Transverse colon (tissue), 4 donors: Measurements from ENCODE around the gene VAT1. TPM values are rescaled to one million over a fixed set of nuclear protein-coding genes. Genes with fewer than 3 reads are reported as not detected.
"Not testable (repeated sequence)": the region's sequence is repeated elsewhere in the genome, so short reads cannot be mapped to it uniquely, and the experiment has no call there.

Experiments
- DNase-seq: peaks from one replicate; pipeline ENCODE4 v3.0.0-alpha.2; 2019
- H3K27ac ChIP-seq, 4 donors: fragments of 200-600 bp; sonication (generic); 2 replicates each; pipeline ENCODE4 v1.5.1; 2016 to 2018; ENCODE audit warnings: inconsistent platforms in 4 of 4
- H3K27me3 ChIP-seq: fragments of 200-600 bp; sonication (generic); 2 replicates; pipeline ENCODE4 v1.5.1; 2017; ENCODE audit warnings: inconsistent platforms
- H3K36me3 ChIP-seq, 4 donors: fragments of 200-600 bp; sonication (generic); 2 replicates each; pipeline ENCODE4 v1.5.1; 2017 to 2019; ENCODE audit warnings: inconsistent platforms in 4 of 4
- H3K4me1 ChIP-seq, 4 donors: fragments of 200-600 bp; sonication (generic); 2 replicates each; pipeline ENCODE4 v1.5.1; 2017 to 2020; ENCODE audit warnings: inconsistent platforms in 4 of 4
- H3K4me3 ChIP-seq, 4 donors: fragments of 200-600 bp; sonication (generic); 1 replicate in 1 of 4; 2 replicates in 3 of 4; pipeline versions ENCODE4 v1.5.1 to v1.6.1; 2017 to 2019; ENCODE audit warnings: inconsistent platforms in 4 of 4
- H3K9me3 ChIP-seq, 2 donors: fragments of 200-600 bp; sonication (generic); 2 replicates each; pipeline ENCODE4 v1.5.1; 2017 to 2019; ENCODE audit warnings: inconsistent platforms in 2 of 2
- CTCF ChIP-seq, 5 experiments: fragments of 200-600 bp in 3 of 5; fragments of 450-650 bp in 2 of 5; sonication (generic) in 3 of 5; IDR thresholded peaks; 1 replicate in 2 of 5; 2 replicates in 3 of 5; pipeline ENCODE4 v1.5.1; 2016 to 2017; ENCODE audit warnings: antibody characterized with exemption in 5 of 5, inconsistent platforms in 3 of 5, mild to moderate bottlenecking in 2 of 5, moderate library complexity in 1 of 5
- EP300 ChIP-seq: sonication (generic); formaldehyde crosslinking; IDR thresholded peaks from one replicate; pipeline ENCODE4 v1.6.1; 2017; ENCODE audit warnings: antibody characterized with exemption, low read depth
- POLR2A ChIP-seq: fragments of 450-650 bp; IDR thresholded peaks from one replicate; pipeline ENCODE4 v1.6.1; 2016; ENCODE audit warnings: antibody characterized with exemption, mild to moderate bottlenecking, moderate library complexity
- POLR2AphosphoS5 ChIP-seq, 3 donors: sonication (generic); formaldehyde crosslinking; IDR thresholded peaks; one replicate each; pipeline ENCODE4 v1.6.1; 2016; ENCODE audit warnings: antibody characterized with exemption in 3 of 3
- WGBS, 2 donors: methylation state at CpG; one replicate each; pipeline ENCODE4 v1.1.5; 2018; ENCODE audit warnings: low coverage in 1 of 2; 5-methylcytosine and 5-hydroxymethylcytosine counted together
- in situ Hi-C, 4 donors: fragments of 200-750 bp; cut with MboI; loops; one replicate each; pipeline versions ENCODE4 v1.15.0 to v1.15.1; 2017; ENCODE audit warnings: low sequenced_read_pairs in 3 of 4, low pct_ligation_motif_present in 1 of 4, low pct_unique_long_range_greater_than_20kb in 1 of 4
- intact Hi-C: fragments of 100-400 bp; cut with DNase I; formaldehyde crosslinking; loops from one replicate; pipeline ENCODE4 v1.15.1; 2023; ENCODE audit warnings: low total_unique reads
- total RNA-seq, 4 donors: library from RNA; depleted of rRNA; stranded (reverse); fragments of >200 nt; gene quantifications; one replicate each; pipeline ENCODE4 v1.1.0, GENCODE V29; 2016

The VAT1 gene
- total RNA-seq, 4 donors from 2014 or later = 26.2 to 94.1 (median 65.7) TPM

GRCh38 chr17:43068570-43069367 is 46.6 kb upstream of the VAT1 start:
- no peak for DNase-seq
- no peaks in the 10 kb centered on the region for H3K36me3 ChIP-seq
- intact Hi-C loops = no loop called here
- H3K4me1 ChIP-seq = no peaks in the 10 kb centered on the region
- TF ChIP-seq POLR2A (no peak), POLR2AphosphoS5 (IDR thresholded peaks at IDR 0.05) (no peak), EP300 (no peak), CTCF (IDR thresholded peaks at IDR 0.05) (no peak)
- no peaks in the 10 kb centered on the region for H3K9me3 ChIP-seq
- no peak overlapping the region for H3K27ac ChIP-seq
- no peak overlapping the region for H3K4me3 ChIP-seq
- in situ Hi-C loops = no loop called here
- WGBS, 2 donors = 94 to 100% methylated on average over 3 to 6 of the region's 6 CpGs
- no peaks in the 10 kb centered on the region for H3K27me3 ChIP-seq

GRCh38 chr17:43062984-43063638 is 40.9 kb upstream of the VAT1 start:
- Histone ChIP-seq H3K36me3 (no peaks in the 10 kb centered on the region), H3K4me1 (no peaks in the 10 kb centered on the region), H3K27me3 (no peaks in the 10 kb centered on the region), H3K4me3 (no peak overlapping the region), H3K27ac (no peak overlapping the region), H3K9me3 (no peaks in the 10 kb centered on the region)
- intact Hi-C loops (no loop called here), in situ Hi-C loops (no loop called here)
- TF ChIP-seq CTCF (IDR thresholded peaks at IDR 0.05) (no peak), EP300 (no peak), POLR2AphosphoS5 (IDR thresholded peaks at IDR 0.05) (no peak), POLR2A (no peak)
- 91 to 95% methylated on average over 4 to 10 of the region's 10 CpGs for WGBS, 2 donors
- no peak for DNase-seq

- intact Hi-C loops = no loop called here
These were observed 33.9 kb upstream of the VAT1 start for GRCh38 chr17:43056051-43056450.

GRCh38 chr17:43053008-43053407 is 30.8 kb upstream of the VAT1 start:
- DNase-seq, H3K27ac ChIP-seq, H3K27me3 ChIP-seq, H3K4me3 ChIP-seq, in situ Hi-C loops, H3K4me1 ChIP-seq, H3K9me3 ChIP-seq, H3K36me3 ChIP-seq: not testable (repeated sequence)
- 99% methylated on average over 7 of the region's 7 CpGs; no CpG with 5 or more reads in 1 of the 2 donors for WGBS, 2 donors
- intact Hi-C loops = loop anchor here (5.0 kb wide), 1 partner anchor 696 kb away; no protein-coding TSS in a partner anchor

More at GRCh38 chr17:43056051-43056450, 33.9 kb upstream of the VAT1 start:
- Histone ChIP-seq H3K36me3 (no peaks in the 10 kb centered on the region), H3K9me3 (no peaks in the 10 kb centered on the region), H3K27ac (no peak overlapping the region), H3K4me3 (no peak overlapping the region), H3K4me1 (no peaks in the 10 kb centered on the region), H3K27me3 (no peaks in the 10 kb centered on the region)
- 98 to 100% methylated on average over 5 to 7 of the region's 7 CpGs for WGBS, 2 donors
- no peak for DNase-seq
- in situ Hi-C loops = no loop called here
- no peak for TF ChIP-seq POLR2A

GRCh38 chr17:43051969-43052368 is 29.8 kb upstream of the VAT1 start:
- intact Hi-C loops = loop anchor here (5.0 kb wide), 1 partner anchor 695 kb away; no protein-coding TSS in a partner anchor
- Histone ChIP-seq H3K9me3 (no peaks in the 10 kb centered on the region), H3K4me1 (no peaks in the 10 kb centered on the region), H3K27ac (no peak overlapping the region), H3K4me3 (no peak overlapping the region), H3K36me3 (no peaks in the 10 kb centered on the region), H3K27me3 (no peaks in the 10 kb centered on the region)
- DNase-seq = no peak
- TF ChIP-seq EP300 (no peak), POLR2A (no peak), CTCF (IDR thresholded peaks at IDR 0.05) (no peak), POLR2AphosphoS5 (IDR thresholded peaks at IDR 0.05) (no peak)
- 94 to 100% methylated on average over 1 of the region's 1 CpG for WGBS, 2 donors
- in situ Hi-C loops = no loop called here
